Muscle of back (tissue), 11 donors: ENCODE data around the gene CRYAA. TPM values are rescaled to one million over a fixed set of nuclear protein-coding genes. Genes with fewer than 3 reads are reported as not detected.
A peak's percentile ranks its signal among the peaks of the same experiment; 100 is the strongest.
"Not testable (repeated sequence)": the region's sequence is repeated elsewhere in the genome, so short reads cannot be mapped to it uniquely, and the experiment has no call there.

Experiments
- DNase-seq, 3 donors: peaks; one replicate each; pipeline versions ENCODE4 v3.0.0 to v3.0.0-alpha.2; 2013
- polyA plus RNA-seq, 10 donors: library from polyadenylated mRNA; unstranded; fragments of 120-200 nt; gene quantifications; one replicate each; pipeline ENCODE4 v1.2.1, GENCODE V29; 2013; ENCODE audit not compliant: insufficient read length in 10 of 10

CRYAA gene
- polyA plus RNA-seq, 10 donors = not detected

DNA sequence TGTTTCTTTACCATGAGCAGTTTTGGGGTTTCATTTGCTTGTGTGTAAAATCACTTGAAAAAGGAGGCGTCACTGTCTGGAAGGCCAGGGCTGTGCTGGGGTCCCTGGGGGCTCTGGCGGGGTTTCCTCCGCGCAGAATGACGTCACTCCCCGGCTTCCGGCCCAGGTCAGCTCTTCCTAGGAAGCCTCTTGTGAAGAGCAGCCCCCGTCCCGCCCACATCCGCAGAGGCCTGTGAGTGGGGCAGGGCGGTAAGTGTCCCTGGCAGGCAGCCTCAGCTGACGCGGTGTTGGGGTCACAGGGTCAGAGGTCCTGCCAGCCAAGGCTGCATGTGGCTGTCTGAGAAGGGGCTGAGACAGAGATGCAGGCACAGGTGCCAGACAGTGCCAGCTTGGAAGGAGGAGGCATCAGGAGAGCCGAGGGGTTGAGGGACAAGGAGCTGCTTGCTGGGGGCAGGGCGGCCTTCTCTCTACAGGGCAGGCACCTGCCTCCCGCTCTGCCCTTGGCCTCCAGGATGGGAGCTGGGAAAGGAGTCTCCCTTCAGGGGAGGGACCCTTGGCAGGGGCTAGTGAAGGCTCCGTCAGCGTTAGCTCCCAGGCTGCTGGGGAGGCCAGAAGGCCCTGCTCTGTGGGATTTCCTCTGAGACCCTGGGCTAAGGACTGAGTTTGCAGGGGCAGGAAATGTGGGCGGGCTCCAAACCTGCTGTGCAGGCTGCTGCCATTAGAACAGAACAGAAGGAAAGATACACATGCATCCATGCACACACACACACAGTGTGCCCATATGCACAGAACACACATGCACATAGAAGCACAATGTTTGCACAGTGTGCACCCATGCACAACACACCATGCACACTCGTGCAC is 8.5 kb downstream of the CRYAA start:
- DNase-seq = not testable (repeated sequence)

GRCh38 chr21:43178175-43178826 is 9.5 kb downstream of the CRYAA start:
- not testable (repeated sequence) for DNase-seq

- DNase-seq = not testable (repeated sequence)
Observed at GRCh38 chr21:43181033-43181432, 12.2 kb downstream of the CRYAA start.

- not testable (repeated sequence) for DNase-seq
Observed at GRCh38 chr21:43187268-43187667, 18.5 kb downstream of the CRYAA start.

DNA sequence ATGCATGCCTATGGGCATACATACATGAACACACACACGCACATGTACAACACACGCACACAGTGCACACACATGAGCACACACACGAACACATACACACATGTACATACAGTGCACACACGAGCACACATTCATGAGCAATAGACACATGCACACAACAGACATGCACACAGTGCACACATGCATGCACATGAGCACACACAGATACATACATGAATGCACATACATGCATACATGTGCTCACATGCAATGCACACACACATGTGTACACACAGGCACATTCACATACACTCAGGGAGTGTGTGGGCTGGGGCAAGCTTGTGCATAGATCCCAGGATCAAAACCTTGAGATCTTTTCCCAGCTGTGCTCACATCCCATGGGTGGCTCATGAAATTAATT is 18.9 kb downstream of the CRYAA start:
- no peak for DNase-seq

GRCh38 chr21:43188181-43188580 is 19.4 kb downstream of the CRYAA start:
- DNase-seq = no peak

- DNase-seq = peak in 2 of 3 donors; percentile 32
Observed at GRCh38 chr21:43188592-43189210, 19.9 kb downstream of the CRYAA start.

- no peak for DNase-seq
Observed at GRCh38 chr21:43189936-43190335, 21.1 kb downstream of the CRYAA start.

DNA sequence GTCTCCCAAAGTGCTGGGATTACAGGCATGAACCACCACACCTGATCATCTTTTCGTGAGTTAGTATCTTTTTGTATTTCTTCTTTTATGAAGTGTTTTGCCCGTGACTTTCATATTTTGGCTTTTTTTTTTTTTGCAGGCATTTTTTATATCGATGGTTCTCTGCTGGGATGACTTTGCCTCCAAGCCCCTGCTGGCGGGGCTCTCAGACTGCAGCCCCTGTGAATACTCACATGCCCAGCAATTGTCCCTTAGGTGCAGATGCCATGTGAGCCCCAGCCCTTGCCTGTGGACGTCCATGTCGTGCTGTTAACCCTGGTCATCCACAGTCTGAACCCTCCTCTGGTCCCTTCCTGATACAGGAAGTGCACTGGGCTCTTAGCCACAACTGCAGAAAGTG is 21.7 kb downstream of the CRYAA start:
- no peak for DNase-seq

GRCh38 chr21:43190951-43191350 is 22.1 kb downstream of the CRYAA start:
- DNase-seq = no peak

DNA sequence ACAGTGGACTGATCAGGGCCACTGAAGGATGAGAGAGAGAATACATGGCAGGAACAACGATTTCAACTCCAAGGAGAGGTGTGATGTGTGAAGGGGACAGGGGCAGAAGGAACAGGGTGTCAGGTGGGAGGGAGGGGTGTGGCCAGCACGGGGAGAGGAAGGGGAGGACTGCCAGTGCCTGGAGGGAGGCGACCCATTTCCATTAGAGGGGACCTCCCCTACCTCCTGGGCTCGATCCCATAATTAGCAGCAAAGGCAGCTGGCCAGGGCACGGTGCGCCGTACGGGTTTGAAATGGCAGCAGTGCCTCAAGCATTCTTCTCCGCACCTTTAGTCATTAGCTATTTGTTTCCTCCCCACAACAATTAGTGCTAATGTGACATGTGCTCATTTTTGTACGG is 22.7 kb downstream of the CRYAA start:
- DNase-seq = no peak

- DNase-seq = no peak
Observed at GRCh38 chr21:43191971-43192370, 23.2 kb downstream of the CRYAA start.

DNA sequence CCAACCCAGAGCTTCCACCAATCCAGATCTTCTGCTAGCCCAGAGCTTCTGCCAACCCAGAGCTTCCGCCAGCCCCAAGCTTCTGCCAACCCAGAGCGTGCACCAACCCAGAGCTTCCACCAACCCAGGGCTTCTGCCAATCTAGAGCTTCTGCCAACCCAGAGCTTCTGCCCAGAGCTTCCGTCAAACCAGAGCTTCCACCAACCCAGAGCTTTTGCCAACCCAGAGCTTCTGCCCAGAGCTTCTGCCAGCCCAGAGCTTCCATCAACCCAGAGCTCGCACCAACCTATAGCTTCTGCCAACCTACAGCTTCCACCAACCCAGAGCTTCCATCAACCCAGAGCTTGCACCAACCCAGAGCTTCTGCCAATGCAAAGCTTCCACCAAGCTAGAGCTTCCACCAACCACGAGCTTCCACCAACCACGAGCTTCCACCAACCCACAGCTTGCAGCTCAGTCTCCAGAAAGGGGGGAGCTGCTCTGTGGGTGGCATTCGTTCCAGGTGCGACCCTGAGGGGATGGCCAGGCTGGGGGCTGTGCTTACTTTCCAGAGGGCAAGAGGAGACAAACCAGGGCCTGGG is 23.8 kb downstream of the CRYAA start:
- no peak for DNase-seq

DNA sequence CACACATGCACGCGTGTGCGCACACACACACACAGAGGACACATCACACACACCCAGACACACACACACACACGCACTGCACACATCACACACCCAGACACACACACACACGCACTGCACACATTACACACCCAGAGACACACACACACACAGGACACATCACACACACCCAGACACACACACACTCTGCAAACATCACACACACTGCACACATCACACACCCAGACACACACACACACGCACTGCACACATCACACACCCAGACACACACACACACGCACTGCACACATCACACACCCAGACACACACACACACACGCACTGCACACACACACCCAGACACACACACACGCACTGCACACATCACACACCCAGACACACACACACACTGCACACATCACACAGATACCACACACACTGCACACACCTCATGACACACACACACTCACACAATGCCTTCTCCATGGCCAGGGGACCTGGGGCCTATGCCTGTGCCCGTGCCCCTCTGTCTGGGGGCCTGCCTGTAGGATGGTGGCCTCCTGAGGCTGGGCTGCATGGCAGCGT is 24.4 kb downstream of the CRYAA start:
- no peak for DNase-seq

GRCh38 chr21:43193651-43194302 is 25.0 kb downstream of the CRYAA start:
- DNase-seq = peak; percentile 27 to 72 (median 57)

DNA sequence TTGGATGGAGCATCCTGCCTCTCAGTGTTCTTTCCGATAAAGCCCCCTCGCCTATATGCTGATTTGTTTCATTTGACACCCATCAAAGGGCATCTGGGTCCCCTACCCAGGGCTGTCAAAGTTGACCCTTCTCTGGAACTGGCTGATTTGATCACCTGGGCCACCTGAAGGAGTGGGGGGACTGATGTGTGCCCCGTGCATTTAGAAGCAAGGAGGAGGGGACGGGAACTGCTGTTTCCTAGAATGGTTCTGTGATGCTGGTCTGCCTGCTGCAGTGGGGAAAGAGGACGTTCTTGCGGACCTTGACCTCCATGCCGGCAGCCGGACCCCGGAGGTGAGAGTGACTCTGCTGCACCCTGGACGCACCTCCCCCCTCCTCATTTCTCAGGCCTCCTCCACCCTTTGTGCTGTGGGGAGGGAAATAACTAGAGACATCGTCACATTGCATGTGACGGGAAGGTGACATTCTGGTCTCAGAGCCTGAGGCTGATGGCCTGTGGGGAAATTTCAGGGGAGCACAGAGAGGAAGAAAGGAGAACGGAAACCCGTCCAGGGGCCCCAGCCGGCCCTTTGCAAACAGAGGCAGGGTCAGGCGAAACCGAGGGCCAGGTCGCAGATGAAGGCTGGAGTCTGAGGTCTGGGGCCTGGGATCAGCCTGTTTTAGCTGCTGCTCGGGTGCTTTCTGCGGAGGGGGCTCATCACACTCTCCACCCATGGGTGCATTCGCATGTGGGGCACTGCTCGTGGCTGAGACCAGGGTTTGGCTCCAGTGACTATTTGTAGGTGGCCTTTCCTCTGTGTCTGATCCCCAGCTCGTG is 25.7 kb downstream of the CRYAA start:
- DNase-seq = peak in 1 of 3 donors; percentile 23

- peak in 2 of 3 donors; percentile 16 to 41 for DNase-seq
Observed at GRCh38 chr21:43195121-43196021, 26.6 kb downstream of the CRYAA start.

DNA sequence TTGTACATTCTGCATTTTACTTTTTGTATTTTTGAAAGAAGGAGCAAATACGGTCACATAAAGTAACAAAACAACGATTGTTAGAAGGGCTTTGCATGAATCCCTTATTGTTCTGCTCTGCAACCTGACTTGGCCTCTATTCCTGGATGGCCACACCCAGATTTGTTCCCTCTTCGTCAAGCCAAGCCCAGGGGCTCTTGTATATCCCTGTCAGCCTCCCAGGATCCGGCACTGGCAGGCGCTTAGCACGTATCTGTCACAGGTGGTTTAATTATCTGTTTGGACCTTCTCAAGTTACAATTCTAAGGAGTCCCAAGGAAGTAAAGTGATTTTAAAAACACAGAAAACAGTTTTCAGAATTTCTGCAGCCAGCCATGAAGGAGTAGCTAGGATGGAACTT is 28.0 kb downstream of the CRYAA start:
- peak in 2 of 3 donors; percentile 23 to 67 for DNase-seq

DNA sequence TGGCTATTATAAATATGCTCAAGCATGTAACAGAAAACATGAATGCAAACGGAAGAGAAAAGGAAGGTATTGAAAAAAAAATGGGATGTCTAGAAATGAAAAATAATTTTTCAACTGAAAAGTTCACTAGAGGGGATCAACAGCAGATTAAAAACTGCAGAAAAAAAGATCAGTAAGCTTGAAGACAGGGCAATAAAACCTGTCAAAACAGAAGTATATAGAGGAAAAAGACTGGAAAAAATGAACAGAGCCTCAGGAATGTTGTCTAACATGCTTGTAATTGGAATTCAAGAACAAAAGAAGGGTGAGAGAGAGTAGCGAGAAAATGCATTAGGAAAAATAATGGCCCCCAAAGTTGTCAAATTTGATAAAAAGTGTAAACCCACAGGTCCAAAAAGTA is 29.6 kb downstream of the CRYAA start:
- DNase-seq = no peak
